Measurements from ENCODE around the gene NDUFB8. TPM values are rescaled to one million over a fixed set of nuclear protein-coding genes. Genes with fewer than 3 reads are reported as not detected.

NDUFB8 gene
- total RNA-seq, 1 donor from 2014 or later, result 119 TPM

GRCh38 chr10:100566561-100566960 is 36.9 kb upstream of the NDUFB8 start:
- no peaks in the 10 kb centered on the region for H3K36me3 ChIP-seq
- intact Hi-C loops (cut with DNase I), result no loop called here
- no peak overlapping the region for H3K4me3 ChIP-seq
- H3K27ac ChIP-seq, result no peak overlapping the region
- ATAC-seq, result no peak
- H3K9me3 ChIP-seq, result no peaks in the 10 kb centered on the region
- H3K27me3 ChIP-seq (ENCODE audit: low read depth), result peaks cover 79% of the 10 kb centered on the region
- no peak for DNase-seq
- TF ChIP-seq CTCF (IDR thresholded peaks at IDR 0.05), result no peak
- H3K4me1 ChIP-seq, result peaks cover 14% of the 10 kb centered on the region

- intact Hi-C loops (cut with DNase I), result no loop called here
- H3K4me3 ChIP-seq, result no peak overlapping the region
- H3K27me3 ChIP-seq (ENCODE audit: low read depth), result peaks cover 76% of the 10 kb centered on the region
- no peak for DNase-seq
- ATAC-seq, result no peak
- no peak overlapping the region for H3K27ac ChIP-seq
- no peaks in the 10 kb centered on the region for H3K9me3 ChIP-seq
- no peaks in the 10 kb centered on the region for H3K36me3 ChIP-seq
- H3K4me1 ChIP-seq, result peaks cover 14% of the 10 kb centered on the region
- TF ChIP-seq CTCF (IDR thresholded peaks at IDR 0.05), result no peak
Observed at GRCh38 chr10:100565206-100565985, 35.7 kb upstream of the NDUFB8 start.

GRCh38 chr10:100562008-100562672 is 32.5 kb upstream of the NDUFB8 start:
- H3K4me1 ChIP-seq, result peaks cover 14% of the 10 kb centered on the region
- TF ChIP-seq CTCF (IDR thresholded peaks at IDR 0.05), result peak; percentile 77
- DNase-seq (peak; percentile 79), ATAC-seq (peak; percentile 91)
- H3K36me3 ChIP-seq, result no peaks in the 10 kb centered on the region
- H3K4me3 ChIP-seq, result peak overlapping the region; percentile 27
- intact Hi-C loops (cut with DNase I), result no loop called here
- no peak overlapping the region for H3K27ac ChIP-seq
- H3K27me3 ChIP-seq (ENCODE audit: low read depth), result peaks cover 50% of the 10 kb centered on the region
- no peaks in the 10 kb centered on the region for H3K9me3 ChIP-seq

- Histone ChIP-seq H3K4me3 (no peak overlapping the region), H3K27me3 (ENCODE audit: low read depth) (peaks cover 40% of the 10 kb centered on the region), H3K27ac (no peak overlapping the region), H3K9me3 (no peaks in the 10 kb centered on the region), H3K36me3 (peaks cover 4% of the 10 kb centered on the region), H3K4me1 (peaks cover 14% of the 10 kb centered on the region)
- intact Hi-C loops (cut with DNase I), result no loop called here
- ATAC-seq, result no peak
- TF ChIP-seq CTCF (IDR thresholded peaks at IDR 0.05), result no peak
- no peak for DNase-seq
Observed at GRCh38 chr10:100561005-100561404, 31.3 kb upstream of the NDUFB8 start.

- Histone ChIP-seq H3K4me1 (peaks cover 14% of the 10 kb centered on the region), H3K9me3 (no peaks in the 10 kb centered on the region), H3K4me3 (no peak overlapping the region), H3K36me3 (peaks cover 4% of the 10 kb centered on the region), H3K27ac (no peak overlapping the region), H3K27me3 (ENCODE audit: low read depth) (peaks cover 32% of the 10 kb centered on the region)
- ATAC-seq (no peak), DNase-seq (no peak)
- TF ChIP-seq CTCF (IDR thresholded peaks at IDR 0.05), result no peak
- intact Hi-C loops (cut with DNase I), result no loop called here
Observed at GRCh38 chr10:100560248-100560647, 30.6 kb upstream of the NDUFB8 start.

All from lower lobe of right lung (tissue), 2 donors.